ENCODE results near the gene COMTD1. TPM values are rescaled to one million over a fixed set of nuclear protein-coding genes. Genes with fewer than 3 reads are reported as not detected.

Gene COMTD1
- total RNA-seq, 8 experiments from 2014 or later: 5.5 to 19.1 (median 12.8) TPM

- Histone ChIP-seq H3K4me3 (no peak overlapping the region), H3K4me1 (replicated peaks in 1 of 2) (peaks cover 14 to 20% of the 10 kb centered on the region in 2 donors), H3K27ac (peak overlapping the region in 1 of 2 donors; percentile 1)
- ATAC-seq (replicated peaks in 6 of 8): peak in 5 of 8 experiments; percentile 30 to 80 (median 77)
- in situ Hi-C loops (cut with MboI; ENCODE audit: low pct_unique_long_range_greater_than_20kb in 2 of 9, low sequenced_read_pairs in 9 of 9, unreplicated experiment in 9 of 9): no loop called here
- WGBS, 10 experiments: 5 to 100% (median 49%) methylated on average over 1 to 15 of the region's 25 CpGs
Measured at GRCh38 chr10:75261813-75262705, 26.3 kb upstream of the COMTD1 start.

DNA sequence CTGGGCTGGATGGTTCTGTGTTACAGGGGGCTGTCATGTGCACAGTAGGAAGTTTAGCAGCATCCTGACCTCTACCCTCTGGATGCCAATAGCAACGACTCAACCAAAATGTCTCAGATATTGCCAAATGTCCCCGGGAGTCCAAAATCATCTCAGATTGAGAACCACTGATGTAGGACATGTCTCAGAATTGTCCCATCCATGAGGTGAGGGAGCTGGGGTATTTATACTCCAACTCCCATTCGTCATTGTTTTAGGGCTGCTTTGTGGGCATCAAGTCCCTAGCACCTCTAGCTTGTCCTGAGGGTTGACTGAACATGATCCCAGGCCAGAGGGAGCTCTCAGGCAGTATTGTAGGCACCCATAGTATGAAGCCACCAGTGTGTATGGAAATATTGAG lies 25.2 kb upstream of the COMTD1 start:
- Histone ChIP-seq H3K4me3 (no peak overlapping the region), H3K27ac (no peak overlapping the region), H3K4me1 (replicated peaks in 1 of 2) (peaks cover 10 to 14% of the 10 kb centered on the region in 2 donors)
- ATAC-seq (replicated peaks in 6 of 8): no peak
- in situ Hi-C loops (cut with MboI; ENCODE audit: low pct_unique_long_range_greater_than_20kb in 2 of 9, low sequenced_read_pairs in 9 of 9, unreplicated experiment in 9 of 9): no loop called here
- 0 to 100% (median 100%) methylated on average over 1 of the region's 3 CpGs; no CpG with 5 or more reads in 3 of the 10 experiments for WGBS, 10 experiments

DNA sequence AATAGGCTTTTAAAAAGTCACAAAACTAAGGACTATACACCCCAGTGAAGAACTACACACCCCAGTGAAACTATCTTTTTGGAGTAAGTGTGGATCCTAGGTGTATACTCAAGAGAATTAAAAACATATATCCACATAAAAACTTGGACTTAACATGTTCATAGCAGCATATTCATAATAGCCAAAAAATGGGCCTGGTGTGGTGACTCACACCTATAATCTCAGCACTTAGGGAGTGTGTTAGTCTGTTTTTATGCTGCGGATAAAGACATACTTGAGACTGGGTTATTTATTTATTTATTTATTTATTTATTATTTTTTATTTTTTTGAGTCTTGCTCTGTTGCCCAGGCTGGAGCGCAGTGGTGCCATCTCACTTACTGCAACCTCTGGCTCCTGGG lies 19.0 kb upstream of the COMTD1 start:
- 67 to 100% (median 94%) methylated on average over 1 to 2 of the region's 2 CpGs for WGBS, 10 experiments

GRCh38 chr10:75253281-75254220 lies 17.8 kb upstream of the COMTD1 start:
- WGBS, 10 experiments: 45 to 100% (median 89%) methylated on average over 1 of the region's 1 CpG; no CpG with 5 or more reads in 1 of the 10 experiments
- ATAC-seq (replicated peaks in 6 of 8): no peak

More for the DNA sequence above, 19.0 kb upstream of the COMTD1 start:
- no peak overlapping the region for H3K27ac ChIP-seq
- no peak overlapping the region for H3K4me3 ChIP-seq
- no peak for ATAC-seq (replicated peaks in 6 of 8)
- in situ Hi-C loops (cut with MboI; ENCODE audit: low pct_unique_long_range_greater_than_20kb in 2 of 9, low sequenced_read_pairs in 9 of 9, unreplicated experiment in 9 of 9): no loop called here
- H3K4me1 ChIP-seq (replicated peaks in 1 of 2): no peaks in the 10 kb centered on the region

GRCh38 chr10:75250934-75251333 lies 15.2 kb upstream of the COMTD1 start:
- ATAC-seq (replicated peaks in 6 of 8): no peak
- H3K27ac ChIP-seq: no peak overlapping the region
- H3K4me1 ChIP-seq (replicated peaks in 1 of 2): no peaks in the 10 kb centered on the region
- H3K4me3 ChIP-seq: no peak overlapping the region
- in situ Hi-C loops (cut with MboI; ENCODE audit: low pct_unique_long_range_greater_than_20kb in 2 of 9, low sequenced_read_pairs in 9 of 9, unreplicated experiment in 9 of 9): no loop called here
- 80 to 100% (median 93%) methylated on average over 1 to 2 of the region's 3 CpGs; no CpG with 5 or more reads in 6 of the 10 experiments for WGBS, 10 experiments

More at GRCh38 chr10:75253281-75254220, 17.8 kb upstream of the COMTD1 start:
- Histone ChIP-seq H3K27ac (no peak overlapping the region), H3K4me3 (no peak overlapping the region), H3K4me1 (replicated peaks in 1 of 2) (no peaks in the 10 kb centered on the region)
- in situ Hi-C loops (cut with MboI; ENCODE audit: low pct_unique_long_range_greater_than_20kb in 2 of 9, low sequenced_read_pairs in 9 of 9, unreplicated experiment in 9 of 9): no loop called here

DNA sequence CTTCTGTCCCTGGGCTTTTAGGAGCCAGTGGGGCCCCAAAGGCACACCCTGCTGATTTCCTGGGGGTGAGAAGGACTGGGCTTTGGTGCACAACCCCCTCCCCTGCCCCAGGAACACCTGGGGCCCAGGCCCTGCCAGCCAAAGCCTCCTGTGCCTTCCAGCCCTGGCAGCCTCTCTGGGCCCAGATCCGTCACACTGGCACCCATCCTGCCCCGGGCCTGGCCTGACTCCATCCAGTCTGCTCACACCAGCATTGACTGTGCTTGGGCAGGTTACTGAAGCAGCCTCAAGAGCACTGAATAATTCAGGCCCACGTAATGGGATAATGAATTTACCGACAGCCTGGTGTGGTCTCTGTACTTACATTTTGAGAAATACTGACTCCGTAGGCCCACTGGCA lies 12.0 kb upstream of the COMTD1 start:
- in situ Hi-C loops (cut with MboI; ENCODE audit: low pct_unique_long_range_greater_than_20kb in 2 of 9, low sequenced_read_pairs in 9 of 9, unreplicated experiment in 9 of 9): loop anchor here in 1 of 9 experiments (25.0 kb wide), 1 partner anchor 1010 kb away; no protein-coding TSS in a partner anchor
- no peak for ATAC-seq (replicated peaks in 6 of 8)
- no peaks in the 10 kb centered on the region for H3K4me1 ChIP-seq (replicated peaks in 1 of 2)

GRCh38 chr10:75246506-75246905 lies 10.7 kb upstream of the COMTD1 start:
- WGBS, 10 experiments: 83 to 100% (median 100%) methylated on average over 1 to 4 of the region's 6 CpGs; no CpG with 5 or more reads in 5 of the 10 experiments
- ATAC-seq (replicated peaks in 6 of 8): no peak
- Histone ChIP-seq H3K4me1 (replicated peaks in 1 of 2) (no peaks in the 10 kb centered on the region), H3K4me3 (no peak overlapping the region), H3K27ac (no peak overlapping the region)
- in situ Hi-C loops (cut with MboI; ENCODE audit: low pct_unique_long_range_greater_than_20kb in 2 of 9, low sequenced_read_pairs in 9 of 9, unreplicated experiment in 9 of 9): loop anchor here in 1 of 9 experiments (25.0 kb wide), 1 partner anchor 1009 kb away; no protein-coding TSS in a partner anchor

More for the DNA sequence above, 12.0 kb upstream of the COMTD1 start:
- Histone ChIP-seq H3K27ac (no peak overlapping the region), H3K4me3 (no peak overlapping the region)
- 73 to 80% methylated on average over 1 to 2 of the region's 5 CpGs; no CpG with 5 or more reads in 8 of the 10 experiments for WGBS, 10 experiments

DNA sequence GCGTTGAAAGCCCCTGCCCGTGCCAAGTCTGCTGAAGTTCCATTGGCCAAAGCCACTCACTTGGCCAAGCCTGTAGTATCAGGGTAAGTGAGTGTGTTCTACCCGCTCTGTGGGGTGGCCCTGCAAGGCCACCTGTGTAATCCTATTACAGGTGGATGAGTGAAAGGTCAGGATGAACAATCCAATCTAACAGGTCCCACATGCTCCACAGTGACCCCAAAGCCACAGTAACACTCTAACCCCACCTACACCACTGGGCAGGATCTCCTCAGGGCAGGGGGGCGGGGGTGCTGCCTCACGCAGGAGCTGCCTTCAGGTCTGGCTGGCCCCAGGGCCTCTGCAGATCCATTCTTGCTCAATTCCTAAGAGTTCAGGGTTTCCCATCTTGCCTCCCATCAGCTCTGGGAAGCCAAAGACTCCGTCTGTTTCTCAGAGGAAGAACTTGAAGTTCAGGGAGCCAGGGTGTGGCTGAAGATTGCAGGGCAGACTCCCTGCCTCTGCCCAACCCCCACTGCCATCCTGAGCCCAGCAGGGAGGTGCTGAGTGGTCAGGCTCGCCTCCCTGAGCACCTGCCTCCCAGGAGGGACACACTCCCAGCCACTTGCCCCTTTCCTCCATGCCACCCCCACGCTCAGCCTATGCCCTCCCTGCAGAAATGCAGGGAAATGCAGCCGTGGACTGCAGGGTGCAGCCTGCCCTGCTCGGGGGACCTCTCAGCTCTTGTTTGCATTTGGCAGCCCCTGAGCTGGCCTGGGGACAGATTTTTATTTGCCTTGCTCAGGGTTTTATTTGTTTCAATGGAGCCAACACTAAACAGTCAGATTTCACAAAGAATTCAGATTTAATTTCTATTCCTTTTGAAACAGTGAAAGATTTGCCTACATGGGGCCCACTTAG lies 9.8 kb upstream of the COMTD1 start:
- Histone ChIP-seq H3K27ac (no peak overlapping the region), H3K4me1 (replicated peaks in 1 of 2) (no peaks in the 10 kb centered on the region), H3K4me3 (no peak overlapping the region)
- peak in 5 of 8 experiments; percentile 11 to 66 (median 49) for ATAC-seq (replicated peaks in 6 of 8)
- in situ Hi-C loops (cut with MboI; ENCODE audit: low pct_unique_long_range_greater_than_20kb in 2 of 9, low sequenced_read_pairs in 9 of 9, unreplicated experiment in 9 of 9): loop anchor here in 1 of 9 experiments (25.0 kb wide), 1 partner anchor 1008 kb away; no protein-coding TSS in a partner anchor
- WGBS, 10 experiments: 0 to 100% (median 75%) methylated on average over 1 to 4 of the region's 10 CpGs; no CpG with 5 or more reads in 3 of the 10 experiments

DNA sequence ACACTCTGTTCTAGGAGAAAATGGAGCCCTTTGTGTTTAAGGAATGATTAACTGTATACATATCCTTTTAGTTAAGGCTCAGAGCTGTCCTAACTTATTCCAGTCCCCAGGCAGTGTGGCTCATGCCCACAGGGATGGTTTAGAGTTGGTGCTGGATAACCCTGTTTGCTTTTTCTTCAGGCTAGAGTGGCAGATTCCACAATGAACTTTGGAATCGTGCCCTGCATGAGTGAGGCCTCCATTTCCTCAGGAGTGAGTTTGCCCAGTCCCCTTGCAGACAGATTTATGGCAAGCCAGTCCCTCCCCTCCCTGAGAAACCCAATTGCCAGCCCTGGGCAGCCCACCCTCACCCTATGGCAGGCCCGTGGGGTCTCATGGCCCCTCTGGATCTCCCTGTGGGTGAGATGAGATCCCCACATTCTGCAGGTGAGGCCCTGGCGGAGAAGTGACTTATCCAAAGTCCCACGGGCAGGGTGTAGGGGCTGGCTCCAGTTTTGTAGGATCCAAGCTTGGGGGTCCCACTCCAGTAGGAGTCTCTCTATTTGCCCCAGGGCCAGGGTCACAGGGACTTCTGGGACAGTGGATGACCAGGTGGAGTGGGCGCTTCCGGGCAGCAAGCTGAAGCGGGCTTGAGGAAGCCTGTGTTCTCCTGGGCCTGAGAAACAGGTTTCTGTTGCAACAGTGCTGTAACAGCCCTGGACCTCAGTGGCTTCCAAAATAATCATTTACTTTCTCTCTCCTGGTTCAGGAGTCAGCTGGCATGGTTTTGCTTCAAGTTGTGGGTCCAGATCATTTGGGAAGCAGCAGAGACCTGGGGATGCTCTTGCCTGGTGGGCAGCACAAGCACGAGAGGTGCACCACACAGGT lies 9.0 kb upstream of the COMTD1 start:
- Histone ChIP-seq H3K4me1 (replicated peaks in 1 of 2) (no peaks in the 10 kb centered on the region), H3K27ac (no peak overlapping the region), H3K4me3 (no peak overlapping the region)
- in situ Hi-C loops (cut with MboI; ENCODE audit: low pct_unique_long_range_greater_than_20kb in 2 of 9, low sequenced_read_pairs in 9 of 9, unreplicated experiment in 9 of 9): loop anchor here in 1 of 9 experiments (25.0 kb wide), 1 partner anchor 1007 kb away; no protein-coding TSS in a partner anchor
- WGBS, 10 experiments: 0 to 90% (median 80%) methylated on average over 1 to 5 of the region's 8 CpGs; no CpG with 5 or more reads in 3 of the 10 experiments
- ATAC-seq (replicated peaks in 6 of 8): no peak

GRCh38 chr10:75243426-75243825 lies 7.7 kb upstream of the COMTD1 start:
- no peak overlapping the region for H3K27ac ChIP-seq
- peaks cover 0 to 11% of the 10 kb centered on the region in 2 donors for H3K4me1 ChIP-seq (replicated peaks in 1 of 2)
- in situ Hi-C loops (cut with MboI; ENCODE audit: low pct_unique_long_range_greater_than_20kb in 2 of 9, low sequenced_read_pairs in 9 of 9, unreplicated experiment in 9 of 9): loop anchor here in 1 of 9 experiments (25.0 kb wide), 1 partner anchor 1006 kb away; no protein-coding TSS in a partner anchor
- ATAC-seq (replicated peaks in 6 of 8): peak in 1 of 8 experiments; percentile 25
- H3K4me3 ChIP-seq: no peak overlapping the region
- WGBS, 10 experiments: 20 to 100% (median 67%) methylated on average over 1 to 3 of the region's 10 CpGs; no CpG with 5 or more reads in 5 of the 10 experiments

All from motor neuron (in vitro differentiated cells).